Prostate gland (tissue), 2 donors: ENCODE results near the gene PRSS1. TPM values are rescaled to one million over a fixed set of nuclear protein-coding genes. Genes with fewer than 3 reads are reported as not detected.
"Not testable (repeated sequence)": the region's sequence is repeated elsewhere in the genome, so short reads cannot be mapped to it uniquely, and the experiment has no call there.

Source experiments
- DNase-seq: peaks from one replicate; pipeline ENCODE4 v3.0.0-alpha.2; 2019; ENCODE audit warnings: low spot score
- H3K27ac ChIP-seq, 2 donors: fragments of 200-600 bp; sonication (generic); 2 replicates each; pipeline ENCODE4 v1.5.1; 2017 to 2019
- H3K27me3 ChIP-seq: fragments of 200-600 bp; sonication (generic); replicated peaks from 2 replicates; pipeline ENCODE4 v1.5.1; 2019; ENCODE audit not compliant: insufficient read depth
- H3K36me3 ChIP-seq, 2 donors: fragments of 200-600 bp; sonication (generic); 1 replicate in 1 of 2; 2 replicates in 1 of 2; pipeline versions ENCODE4 v1.5.1 to v1.8.1; 2017 to 2019
- H3K4me1 ChIP-seq: fragments of 200-600 bp; sonication (generic); replicated peaks from 2 replicates; pipeline ENCODE4 v1.5.1; 2019
- H3K4me3 ChIP-seq, 2 donors: fragments of 200-600 bp; sonication (generic); 2 replicates each; pipeline ENCODE4 v1.5.1; 2017 to 2019
- H3K9me3 ChIP-seq: fragments of 200-600 bp; sonication (generic); 2 replicates; pipeline ENCODE4 v1.5.1; 2017
- POLR2A ChIP-seq: fragments of 450-650 bp; IDR thresholded peaks from one replicate; pipeline ENCODE4 v1.6.1; 2016; ENCODE audit warnings: antibody characterized with exemption, mild to moderate bottlenecking
- POLR2AphosphoS5 ChIP-seq: sonication (generic); formaldehyde crosslinking; IDR thresholded peaks from one replicate; pipeline ENCODE4 v1.6.1; 2017; ENCODE audit warnings: antibody characterized with exemption
- WGBS: methylation state at CpG from one replicate; pipeline ENCODE4 v1.1.5; 2018; 5-methylcytosine and 5-hydroxymethylcytosine counted together
- intact Hi-C: fragments of 100-400 bp; cut with DNase I; formaldehyde crosslinking; loops from one replicate; pipeline ENCODE4 v1.14.2; 2022
- total RNA-seq, 2 donors: library from RNA; depleted of rRNA; stranded (reverse); fragments of >200 nt; gene quantifications; one replicate each; pipeline ENCODE4 v1.1.0, GENCODE V29; 2016
- TF ChIP-seq, protein P1 (sequence below), 4 experiments: fragments of 200-600 bp in 2 of 4; fragments of 450-650 bp in 2 of 4; sonication (generic) in 2 of 4; IDR thresholded peaks; 1 replicate in 3 of 4; 2 replicates in 1 of 4; pipeline ENCODE4 v1.5.1; 2016 to 2019; ENCODE audit warnings: antibody characterized with exemption in 4 of 4, mild to moderate bottlenecking in 2 of 4, moderate library complexity in 2 of 4

The PRSS1 gene
- total RNA-seq, 2 donors from 2014 or later: not detected

GRCh38 chr7:142772051-142772450, 22.8 kb downstream of the PRSS1 start:
- Histone ChIP-seq H3K4me1 (no peaks in the 10 kb centered on the region), H3K27me3 (no peaks in the 10 kb centered on the region), H3K4me3 (no peak overlapping the region), H3K27ac (no peak overlapping the region), H3K9me3 (no peaks in the 10 kb centered on the region), H3K36me3 (no peaks in the 10 kb centered on the region)
- TF ChIP-seq POLR2A (no peak), POLR2AphosphoS5 (no peak)
- TF ChIP-seq, protein P1, sequence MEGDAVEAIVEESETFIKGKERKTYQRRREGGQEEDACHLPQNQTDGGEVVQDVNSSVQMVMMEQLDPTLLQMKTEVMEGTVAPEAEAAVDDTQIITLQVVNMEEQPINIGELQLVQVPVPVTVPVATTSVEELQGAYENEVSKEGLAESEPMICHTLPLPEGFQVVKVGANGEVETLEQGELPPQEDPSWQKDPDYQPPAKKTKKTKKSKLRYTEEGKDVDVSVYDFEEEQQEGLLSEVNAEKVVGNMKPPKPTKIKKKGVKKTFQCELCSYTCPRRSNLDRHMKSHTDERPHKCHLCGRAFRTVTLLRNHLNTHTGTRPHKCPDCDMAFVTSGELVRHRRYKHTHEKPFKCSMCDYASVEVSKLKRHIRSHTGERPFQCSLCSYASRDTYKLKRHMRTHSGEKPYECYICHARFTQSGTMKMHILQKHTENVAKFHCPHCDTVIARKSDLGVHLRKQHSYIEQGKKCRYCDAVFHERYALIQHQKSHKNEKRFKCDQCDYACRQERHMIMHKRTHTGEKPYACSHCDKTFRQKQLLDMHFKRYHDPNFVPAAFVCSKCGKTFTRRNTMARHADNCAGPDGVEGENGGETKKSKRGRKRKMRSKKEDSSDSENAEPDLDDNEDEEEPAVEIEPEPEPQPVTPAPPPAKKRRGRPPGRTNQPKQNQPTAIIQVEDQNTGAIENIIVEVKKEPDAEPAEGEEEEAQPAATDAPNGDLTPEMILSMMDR (IDR thresholded peaks at IDR 0.05): no peak
- DNase-seq: no peak
- intact Hi-C loops: no loop called here
- WGBS: 49% methylated on average over 6 of the region's 6 CpGs

DNA sequence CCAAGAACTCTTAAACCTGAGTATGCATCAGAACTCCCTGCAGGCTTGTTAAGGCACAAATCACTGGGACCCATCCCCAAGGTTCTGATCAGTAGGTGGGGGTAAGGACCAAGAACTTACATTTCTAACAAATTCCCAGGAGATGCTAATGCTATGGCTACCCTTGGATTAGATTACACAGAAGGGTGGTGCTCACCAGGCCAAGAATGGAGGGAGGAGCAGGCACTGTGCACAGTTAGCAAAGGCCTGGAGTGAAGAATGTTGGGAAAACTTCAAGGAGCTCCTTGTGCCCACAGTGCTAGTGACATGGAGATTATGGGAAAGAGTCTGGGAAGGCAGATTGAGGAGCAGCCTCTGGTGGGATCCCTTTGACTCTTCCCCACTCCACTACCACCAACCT, 23.4 kb downstream of the PRSS1 start:
- no peak overlapping the region for H3K4me3 ChIP-seq
- H3K4me1 ChIP-seq: no peaks in the 10 kb centered on the region
- intact Hi-C loops: no loop called here
- H3K27ac ChIP-seq: no peak overlapping the region
- H3K27me3 ChIP-seq: no peaks in the 10 kb centered on the region
- H3K36me3 ChIP-seq: no peaks in the 10 kb centered on the region
- DNase-seq: no peak
- H3K9me3 ChIP-seq: no peaks in the 10 kb centered on the region
- TF ChIP-seq POLR2A (no peak), POLR2AphosphoS5 (no peak)
- TF ChIP-seq, protein P1 (IDR thresholded peaks at IDR 0.05): no peak

DNA sequence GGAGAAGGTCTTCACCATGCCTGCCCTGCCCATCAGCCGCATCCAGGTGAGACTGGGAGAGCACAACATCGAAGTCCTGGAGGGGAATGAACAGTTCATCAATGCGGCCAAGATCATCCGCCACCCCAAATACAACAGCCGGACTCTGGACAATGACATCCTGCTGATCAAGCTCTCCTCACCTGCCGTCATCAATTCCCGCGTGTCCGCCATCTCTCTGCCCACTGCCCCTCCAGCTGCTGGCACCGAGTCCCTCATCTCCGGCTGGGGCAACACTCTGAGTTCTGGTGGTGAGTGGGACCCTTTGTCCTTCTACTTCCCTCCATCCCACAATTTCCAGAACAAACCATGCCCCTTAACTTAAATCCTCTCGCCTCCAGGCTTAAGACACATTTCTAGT, 24.0 kb downstream of the PRSS1 start:
- intact Hi-C loops: no loop called here
- TF ChIP-seq POLR2A (no peak), POLR2AphosphoS5 (no peak)
- TF ChIP-seq, protein P1 (IDR thresholded peaks at IDR 0.05): no peak
- H3K36me3 ChIP-seq: no peaks in the 10 kb centered on the region
- H3K4me3 ChIP-seq: no peak overlapping the region
- no peak overlapping the region for H3K27ac ChIP-seq
- no peak for DNase-seq
- H3K4me1 ChIP-seq: no peaks in the 10 kb centered on the region
- 86% methylated on average over 12 of the region's 12 CpGs for WGBS
- H3K9me3 ChIP-seq: no peaks in the 10 kb centered on the region
- no peaks in the 10 kb centered on the region for H3K27me3 ChIP-seq

DNA sequence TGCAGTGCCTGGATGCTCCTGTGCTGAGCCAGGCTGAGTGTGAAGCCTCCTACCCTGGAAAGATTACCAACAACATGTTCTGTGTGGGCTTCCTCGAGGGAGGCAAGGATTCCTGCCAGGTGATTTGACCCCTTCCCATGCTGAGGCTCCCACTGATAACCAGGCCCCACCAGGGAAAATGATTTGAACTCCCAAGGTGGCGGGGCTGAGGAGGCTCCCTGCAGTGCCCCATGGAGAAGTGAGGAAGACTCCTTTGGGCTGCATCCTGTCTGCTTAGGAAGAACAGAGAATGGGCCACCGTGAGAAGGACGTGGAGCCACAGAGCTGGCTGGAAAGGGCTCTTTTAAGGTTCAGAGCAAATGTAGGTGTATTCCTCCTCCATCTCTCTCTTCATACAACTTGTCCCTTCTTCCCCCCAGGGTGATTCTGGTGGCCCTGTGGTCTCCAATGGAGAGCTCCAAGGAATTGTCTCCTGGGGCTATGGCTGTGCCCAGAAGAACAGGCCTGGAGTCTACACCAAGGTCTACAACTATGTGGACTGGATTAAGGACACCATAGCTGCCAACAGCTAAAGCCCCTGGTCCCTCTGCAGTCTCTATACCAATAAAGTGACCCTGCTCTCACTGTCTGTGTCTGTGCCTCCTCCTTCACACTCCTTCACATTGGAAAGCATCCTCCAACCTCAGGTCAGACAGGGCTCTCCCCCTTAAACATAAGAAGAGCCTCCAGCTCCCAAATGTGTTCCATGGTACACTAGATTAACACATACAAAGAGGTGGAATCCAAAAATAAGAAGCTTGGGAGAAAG, 24.9 kb downstream of the PRSS1 start:
- 83% methylated on average over 4 of the region's 4 CpGs for WGBS
- Histone ChIP-seq H3K4me3 (no peak overlapping the region), H3K27ac (no peak overlapping the region), H3K9me3 (no peaks in the 10 kb centered on the region), H3K4me1 (no peaks in the 10 kb centered on the region), H3K27me3 (no peaks in the 10 kb centered on the region), H3K36me3 (no peaks in the 10 kb centered on the region)
- no peak for DNase-seq
- TF ChIP-seq POLR2A (no peak), POLR2AphosphoS5 (no peak)
- TF ChIP-seq, protein P1 (IDR thresholded peaks at IDR 0.05): no peak
- intact Hi-C loops: no loop called here

GRCh38 chr7:142774826-142775225, 25.6 kb downstream of the PRSS1 start:
- Histone ChIP-seq H3K27me3 (no peaks in the 10 kb centered on the region), H3K4me1 (no peaks in the 10 kb centered on the region), H3K4me3 (no peak overlapping the region), H3K9me3 (no peaks in the 10 kb centered on the region), H3K27ac (no peak overlapping the region), H3K36me3 (no peaks in the 10 kb centered on the region)
- WGBS: 52% methylated on average over 8 of the region's 8 CpGs
- TF ChIP-seq POLR2AphosphoS5 (no peak), POLR2A (no peak)
- TF ChIP-seq, protein P1 (IDR thresholded peaks at IDR 0.05): no peak
- no peak for DNase-seq
- intact Hi-C loops: no loop called here

DNA sequence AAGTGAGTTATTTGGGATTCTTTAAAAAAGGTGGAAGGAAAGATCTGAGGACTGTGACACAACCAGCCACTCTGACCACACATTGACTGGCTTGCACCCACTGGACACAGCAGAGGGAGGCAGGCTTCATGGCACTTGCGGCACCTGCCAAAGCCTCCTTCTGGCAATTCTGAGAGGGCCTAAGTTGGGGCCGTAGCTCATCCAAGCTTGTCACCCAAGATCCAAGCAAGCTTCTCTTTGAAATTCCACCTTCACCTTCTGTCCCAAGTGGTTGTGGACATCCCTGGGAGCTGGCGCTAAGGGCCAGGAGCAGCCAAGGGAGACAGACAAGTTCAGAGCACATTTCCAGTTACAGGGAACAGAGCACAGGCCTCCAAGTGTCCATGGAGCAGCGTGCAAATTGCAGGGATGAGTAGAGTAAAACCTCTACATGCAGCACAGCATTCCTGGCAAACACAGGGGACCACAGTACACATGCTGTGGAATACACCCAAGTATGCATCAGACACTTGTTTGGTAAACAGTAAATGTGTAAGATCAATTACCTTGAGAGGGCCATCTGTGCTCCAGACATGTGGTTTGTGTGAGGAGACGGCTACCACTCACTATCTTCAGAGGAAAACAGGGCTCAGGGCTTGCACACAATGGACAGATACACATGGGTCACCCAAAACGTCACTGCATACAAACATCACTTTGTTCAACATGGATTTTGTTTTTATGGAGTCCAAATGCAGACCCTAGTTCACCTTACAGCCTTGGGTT, 26.3 kb downstream of the PRSS1 start:
- intact Hi-C loops: not testable (repeated sequence)

More for the DNA sequence above, 26.3 kb downstream of the PRSS1 start:
- H3K4me1 ChIP-seq, H3K36me3 ChIP-seq, H3K9me3 ChIP-seq, DNase-seq, H3K27me3 ChIP-seq, H3K4me3 ChIP-seq, H3K27ac ChIP-seq: not testable (repeated sequence)
- WGBS: 80% methylated on average over 6 of the region's 6 CpGs
